ENCODE data around the gene ACTG2.

- no peak for TF ChIP-seq CTCF (conservative IDR thresholded peaks at IDR 0.05 in 1 of 2, IDR thresholded peaks at IDR 0.05 in 1 of 2; ENCODE audit: low read depth in 1 of 2, low read length in 2 of 2)
- TF ChIP-seq EZH2 (IDR thresholded peaks at IDR 0.05; ENCODE audit: low read length, missing control alignments) = no peak
Measured at GRCh38 chr2:73893764-73894474, 1.1 kb downstream of the ACTG2 start.
